Ovary (tissue), 1 donor: ENCODE data around the gene CRIM1.

Experiments
- EP300 ChIP-seq: sonication (generic); formaldehyde crosslinking; IDR thresholded peaks from one replicate; pipeline ENCODE4 v1.6.1; 2017; ENCODE audit warnings: antibody characterized with exemption
- POLR2A ChIP-seq: fragments of 450-650 bp; IDR thresholded peaks from one replicate; pipeline ENCODE4 v1.6.1; 2017; ENCODE audit warnings: antibody characterized with exemption, mild to moderate bottlenecking, moderate library complexity

DNA sequence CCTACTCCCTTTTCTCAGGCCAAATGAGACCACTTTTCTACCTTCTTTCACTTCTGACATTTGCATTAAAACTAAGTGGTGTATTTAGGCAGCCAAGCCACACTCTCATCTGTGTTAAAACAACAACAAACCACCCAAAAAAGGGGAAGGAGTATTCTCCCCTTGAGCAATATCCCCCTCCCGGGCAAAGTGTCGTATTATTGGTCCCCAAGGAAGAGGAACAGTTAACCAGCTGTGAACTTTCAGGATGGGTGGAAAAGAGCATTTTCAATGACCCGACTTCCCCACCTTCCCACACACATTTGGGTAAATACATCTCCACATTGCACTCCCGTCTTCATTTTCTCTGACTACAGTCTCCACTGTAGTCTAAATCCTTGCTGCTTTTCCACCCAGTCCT, 198.1 kb downstream of the CRIM1 start:
- TF ChIP-seq POLR2A, result no peak
- no peak for TF ChIP-seq EP300
